HepG2 (cell line): ENCODE measurements around the gene SLC34A3. TPM values are rescaled to one million over a fixed set of nuclear protein-coding genes. Genes with fewer than 3 reads are reported as not detected.

ENCODE experiments used
- FUBP1 ChIP-seq: sonication (generic); formaldehyde crosslinking; IDR thresholded peaks from 2 replicates; pipeline ENCODE4 v1.5.1; 2020; ENCODE audit warnings: missing genetic modification reagents, mild to moderate bottlenecking, borderline replicate concordance
- RFX3 ChIP-seq: IDR thresholded peaks from 2 replicates; pipeline ENCODE4 v1.6.1; 2016; ENCODE audit warnings: missing biosample characterization, missing genetic modification reagents
- RXRA ChIP-seq: sonication (generic); formaldehyde crosslinking; IDR thresholded peaks from 2 replicates; pipeline ENCODE4 v1.5.1; 2020; ENCODE audit warnings: missing genetic modification reagents
- SNAPC2 ChIP-seq: sonication (generic); formaldehyde crosslinking; IDR thresholded peaks from 2 replicates; pipeline ENCODE4 v1.8.1; 2022; ENCODE audit warnings: mild to moderate bottlenecking, missing genetic modification reagents
- ZBTB34 ChIP-seq: sonication (generic); formaldehyde crosslinking; IDR thresholded peaks from 2 replicates; pipeline ENCODE4 v1.8.0; 2022; ENCODE audit warnings: mild to moderate bottlenecking, missing genetic modification reagents
- ZBTB7B ChIP-seq: sonication (generic); formaldehyde crosslinking; IDR thresholded peaks from 2 replicates; pipeline ENCODE4 v1.4.0; 2020; ENCODE audit warnings: missing genetic modification reagents
- ZFX ChIP-seq: sonication (generic); formaldehyde crosslinking; IDR thresholded peaks from 2 replicates; pipeline ENCODE4 v1.4.0; 2020; ENCODE audit warnings: mild to moderate bottlenecking, low read depth, missing genetic modification reagents, moderate library complexity
- ZNF564 ChIP-seq: sonication (generic); formaldehyde crosslinking; IDR thresholded peaks from 2 replicates; pipeline ENCODE4 v1.8.1; 2023; ENCODE audit warnings: mild to moderate bottlenecking, missing genetic modification reagents
- ZNF776 ChIP-seq: sonication (generic); formaldehyde crosslinking; IDR thresholded peaks from 2 replicates; pipeline ENCODE4 v1.4.0; 2020; ENCODE audit warnings: mild to moderate bottlenecking, missing genetic modification reagents
- polyA plus RNA-seq, 8 experiments: library from polyadenylated mRNA; depleted of rRNA in 3 of 8; stranded (reverse) in 7 of 8; unstranded in 1 of 8; fragments of >200 nt; fragmentation: Illumina TruSeq in 4 of 8; extraction: Trizol in 4 of 8; gene quantifications; 2 replicates each; pipeline versions ENCODE4 v1.2.1 to v1.2.3, GENCODE V29; 2011 to 2016; ENCODE audit warnings: low read depth in 4 of 8, missing spikeins in 1 of 8, mixed read lengths in 1 of 8; ENCODE audit not compliant: insufficient read depth in 1 of 8
- total RNA-seq, 5 experiments: library from RNA; depleted of rRNA; stranded (reverse); fragments of >200 nt; fragmentation: Illumina TruSeq; extraction: Trizol; gene quantifications; 2 replicates each; pipeline ENCODE4 v1.2.3, GENCODE V29; 2016; ENCODE audit warnings: low read depth in 1 of 5

SLC34A3 gene
- total and polyA plus RNA-seq, 2 of the 13 experiments (the other 11 are each of a cell fraction or from before 2014, with no cell fraction given): 0.07 to 1.0 TPM

- TF ChIP-seq ZBTB34 (CRISPR knock-in tag) (0 out of 2 replicates have a peak, but pooled peaks have one; percentile 44), ZFX (CRISPR knock-in tag) (peak; percentile 78), ZBTB7B (CRISPR knock-in tag) (0 out of 2 replicates have a peak, but pooled peaks have one; percentile 32), FUBP1 (no peak), SNAPC2 (CRISPR knock-in tag) (no peak), ZNF564 (CRISPR knock-in tag) (peak; percentile 40; the same call in 1 of the 2 replicates), ZNF776 (CRISPR knock-in tag) (peak; percentile 60; the same call in 1 of the 2 replicates), RXRA (CRISPR knock-in tag) (peak; percentile 43; the same call in 1 of the 2 replicates), RFX3 (no peak)
- TF ChIP-seq, all 625 proteins: peak for 73
Observed at GRCh38 chr9:137253717-137254623, 23.3 kb downstream of the SLC34A3 start (continued).
